Activated T-cell treated with anti-CD3 and anti-CD28 coated beads for 48 hours (primary cell): Measurements from ENCODE around the gene KIAA1217.
A peak's percentile ranks its signal among the peaks of the same experiment; 100 is the strongest.

Experiments
- DNase-seq: peaks from one replicate; pipeline ENCODE4 v3.0.0-alpha.2; 2020; ENCODE audit warnings: low read depth

Gene KIAA1217

DNA sequence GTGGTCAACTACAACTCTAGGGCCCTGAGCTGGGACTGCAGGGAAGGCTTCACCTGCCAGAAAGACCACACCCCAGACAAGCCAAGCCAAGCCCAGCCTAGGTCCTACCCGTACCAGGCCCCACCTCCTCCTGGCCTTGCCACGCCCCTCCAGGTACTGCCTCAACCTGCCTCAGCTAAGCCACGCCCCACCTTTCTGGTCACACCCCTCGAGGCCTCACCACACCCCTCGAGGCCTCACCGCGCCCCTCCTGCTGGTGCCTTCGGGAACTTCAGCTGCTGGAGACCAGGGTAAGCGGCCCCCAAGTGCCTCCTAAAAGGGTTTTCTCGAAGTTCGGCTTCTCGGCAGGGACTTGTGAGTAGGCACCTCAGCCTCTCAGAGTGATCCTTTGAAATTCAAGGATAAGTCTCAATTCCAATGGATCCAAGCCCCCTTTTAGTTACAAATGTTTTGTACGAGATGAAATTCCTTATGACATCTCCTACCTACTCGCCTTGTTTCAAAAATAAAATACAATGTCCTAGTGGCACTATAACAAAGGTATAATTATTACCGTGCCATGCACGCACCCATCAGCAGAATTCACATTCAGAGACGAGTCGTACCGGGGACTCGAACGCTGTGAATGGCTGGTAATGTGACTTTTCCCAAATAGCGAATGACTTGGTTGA is 343.5 kb downstream of the KIAA1217 start:
- peak; percentile 29 for DNase-seq

DNA sequence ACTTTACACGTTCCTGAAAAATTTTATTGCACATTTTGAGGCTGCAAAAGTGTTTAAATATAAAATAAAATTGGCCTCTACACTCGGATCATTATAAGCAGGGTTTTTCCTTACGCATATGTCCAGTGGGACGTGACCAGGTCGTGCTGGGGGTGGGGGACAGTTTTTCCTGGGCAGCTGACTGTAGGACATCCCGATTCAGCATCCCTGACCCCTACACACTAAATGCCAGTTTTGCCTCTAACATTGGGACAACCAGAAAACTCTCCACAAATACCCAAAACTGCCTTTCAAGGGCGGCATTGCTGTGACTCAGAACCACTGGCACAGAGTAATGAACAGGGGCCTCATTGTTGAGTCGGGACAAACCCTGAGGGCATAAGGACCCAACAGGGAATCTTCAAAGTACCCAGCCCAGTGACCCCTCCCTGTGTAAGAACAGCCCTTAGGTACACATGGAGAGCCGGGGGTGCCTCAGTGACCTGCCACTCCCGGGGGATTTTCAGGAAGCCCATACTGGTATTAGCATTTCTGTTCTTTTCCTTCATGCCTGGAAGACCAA is 344.2 kb downstream of the KIAA1217 start:
- no peak for DNase-seq

DNA sequence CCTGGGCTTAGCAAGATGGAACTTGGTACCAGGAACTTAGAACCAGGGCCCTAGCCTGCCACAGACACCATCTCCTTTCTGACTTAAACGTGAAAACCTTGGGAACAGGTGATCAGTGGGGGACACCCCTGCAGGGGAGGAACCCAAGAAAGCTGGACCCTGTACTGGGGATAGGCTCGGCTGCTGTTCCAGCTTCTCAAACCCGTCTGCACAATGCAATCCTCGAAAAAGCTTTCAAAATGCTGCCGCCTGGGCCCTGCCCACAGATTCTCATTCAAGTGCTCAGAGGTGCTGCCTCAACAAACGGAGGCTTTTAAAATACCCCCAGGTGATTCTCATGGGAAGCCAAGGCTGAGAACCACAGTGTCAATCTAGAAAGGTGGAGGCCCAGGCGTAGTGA is 345.1 kb downstream of the KIAA1217 start:
- no peak for DNase-seq

DNA sequence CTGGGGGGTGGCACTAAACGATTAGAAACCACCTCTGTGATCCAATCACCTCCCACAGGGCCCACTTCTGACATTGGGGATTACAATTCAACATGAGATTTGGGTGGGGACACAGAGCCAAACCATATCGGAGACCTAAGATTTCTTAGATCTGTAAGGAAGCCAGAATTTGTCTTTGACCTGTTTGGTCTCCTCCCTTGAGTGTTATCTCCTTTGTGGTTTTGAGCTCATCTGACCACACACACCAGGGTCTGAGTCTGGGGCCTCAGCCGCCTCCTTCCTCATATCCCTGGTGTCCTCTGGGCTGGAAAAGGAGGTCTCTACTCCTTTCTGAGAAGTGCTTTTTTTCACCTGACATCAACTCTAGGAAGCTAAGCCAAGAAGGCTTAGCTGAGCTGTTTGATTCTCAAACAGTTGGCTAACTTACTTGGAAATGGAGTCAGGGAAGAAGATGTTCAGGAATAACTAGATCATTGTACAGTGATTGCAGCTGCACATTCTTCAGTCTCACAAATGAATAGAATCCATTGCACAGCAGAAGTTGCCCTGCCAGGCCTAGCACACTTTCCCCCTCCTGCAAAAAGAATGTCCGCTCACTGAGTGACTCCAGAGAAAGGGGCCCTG is 347.3 kb downstream of the KIAA1217 start:
- DNase-seq: no peak

DNA sequence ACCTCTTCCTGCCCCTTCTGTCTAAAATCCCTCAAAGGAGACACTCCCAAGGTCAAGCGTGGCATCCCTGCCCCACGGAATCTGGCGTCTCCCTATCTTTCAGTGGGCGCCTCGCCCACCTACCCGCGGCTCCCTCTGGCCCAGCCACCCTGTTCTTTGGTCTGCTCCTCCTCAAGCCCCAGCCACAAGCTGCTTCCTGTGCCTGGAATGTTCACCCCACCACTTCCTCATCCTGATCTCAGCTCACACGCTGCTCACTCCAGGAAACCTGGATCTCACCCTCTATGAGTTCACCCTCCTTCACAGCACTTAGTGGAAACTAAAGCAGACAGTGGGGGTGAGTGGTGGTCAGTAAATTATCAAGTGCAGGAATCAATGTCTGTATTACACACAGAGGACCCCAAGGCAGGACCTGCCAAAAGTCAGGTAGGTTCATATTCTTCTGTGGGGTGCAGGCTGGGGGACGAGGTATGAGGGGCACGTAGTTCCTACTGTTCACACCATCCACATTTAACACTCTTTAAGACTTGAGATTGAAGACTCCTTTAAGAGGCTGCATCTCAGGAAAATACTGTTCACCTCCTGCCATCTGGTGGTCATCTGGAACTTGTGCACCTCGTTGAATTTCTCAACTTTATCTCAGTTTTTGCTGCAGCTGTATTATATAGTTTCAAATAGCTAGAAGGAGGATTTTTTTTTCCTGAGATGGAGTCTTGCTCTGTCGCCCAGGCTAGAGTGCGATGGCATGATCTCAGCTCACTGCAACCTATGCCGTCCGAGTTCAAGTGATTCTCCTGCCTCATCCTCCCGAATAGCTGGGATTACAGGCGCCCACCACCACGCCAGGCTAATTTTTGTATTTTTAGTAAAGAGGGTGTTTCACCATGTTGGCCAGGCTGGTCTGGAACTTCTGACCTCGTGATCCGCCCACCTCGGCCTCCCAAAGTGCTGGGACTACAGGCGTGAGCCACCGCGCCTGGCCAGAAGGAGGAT is 348.1 kb downstream of the KIAA1217 start:
- no peak for DNase-seq

DNA sequence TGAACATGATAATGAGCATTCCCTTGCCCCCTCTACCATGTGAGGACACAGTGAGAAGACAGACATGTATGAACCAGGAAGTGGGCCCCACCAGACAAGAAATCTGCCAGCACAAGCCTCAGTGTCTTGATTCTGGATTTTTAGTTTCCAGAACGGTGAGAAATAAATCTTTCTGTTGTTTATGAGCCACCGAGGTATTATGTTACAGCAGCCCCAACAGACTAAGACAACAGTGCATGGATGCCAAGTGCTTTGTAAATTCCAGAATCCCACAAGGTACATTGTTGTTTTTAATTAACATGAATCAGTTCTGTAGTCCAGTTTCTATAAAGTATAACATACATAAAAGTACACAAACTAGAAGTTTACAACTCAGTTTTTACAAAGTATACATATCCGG is 352.5 kb downstream of the KIAA1217 start:
- DNase-seq: no peak

DNA sequence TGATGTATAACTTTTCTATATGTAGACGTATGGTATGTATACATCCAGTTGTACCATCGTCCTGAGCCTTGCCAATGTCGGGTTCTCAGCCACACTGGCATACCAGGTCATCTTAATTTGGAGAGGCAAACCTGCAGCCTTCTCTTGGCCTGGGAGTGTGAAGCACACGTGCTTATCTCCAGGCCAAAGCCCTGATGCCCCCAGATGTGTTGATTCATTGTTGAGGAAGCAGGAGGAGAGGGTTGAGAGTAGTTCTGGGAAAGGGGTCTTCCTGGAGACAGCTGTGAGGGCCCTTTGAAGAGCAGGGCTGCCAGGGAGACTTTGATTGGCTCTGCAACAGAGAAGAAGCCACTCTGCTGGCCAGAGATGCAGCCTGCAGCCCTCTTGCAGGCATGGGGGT is 359.1 kb downstream of the KIAA1217 start:
- DNase-seq: no peak

DNA sequence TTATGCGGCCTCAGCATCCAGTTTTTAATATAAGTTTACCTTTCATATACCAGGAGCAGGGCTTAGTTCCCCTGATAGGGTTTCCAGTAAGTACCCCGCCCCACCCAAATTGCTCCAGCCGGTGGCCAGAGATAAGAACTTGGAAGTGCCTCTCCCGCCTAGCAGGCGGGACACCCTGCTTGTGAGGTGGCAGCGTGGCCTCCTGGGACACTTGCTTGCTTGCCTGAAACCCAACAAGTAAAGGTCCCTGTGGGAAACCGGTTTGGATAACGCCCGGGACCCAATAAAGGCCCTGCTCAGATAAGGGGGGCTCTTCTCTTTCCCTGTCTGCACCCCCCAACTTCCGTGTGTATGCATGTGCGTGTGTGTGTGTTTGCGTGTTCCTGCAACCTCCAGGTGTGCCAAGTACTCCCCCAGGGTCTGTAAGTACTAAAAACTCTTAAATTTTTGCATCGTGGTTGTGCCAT is 360.4 kb downstream of the KIAA1217 start:
- no peak for DNase-seq

DNA sequence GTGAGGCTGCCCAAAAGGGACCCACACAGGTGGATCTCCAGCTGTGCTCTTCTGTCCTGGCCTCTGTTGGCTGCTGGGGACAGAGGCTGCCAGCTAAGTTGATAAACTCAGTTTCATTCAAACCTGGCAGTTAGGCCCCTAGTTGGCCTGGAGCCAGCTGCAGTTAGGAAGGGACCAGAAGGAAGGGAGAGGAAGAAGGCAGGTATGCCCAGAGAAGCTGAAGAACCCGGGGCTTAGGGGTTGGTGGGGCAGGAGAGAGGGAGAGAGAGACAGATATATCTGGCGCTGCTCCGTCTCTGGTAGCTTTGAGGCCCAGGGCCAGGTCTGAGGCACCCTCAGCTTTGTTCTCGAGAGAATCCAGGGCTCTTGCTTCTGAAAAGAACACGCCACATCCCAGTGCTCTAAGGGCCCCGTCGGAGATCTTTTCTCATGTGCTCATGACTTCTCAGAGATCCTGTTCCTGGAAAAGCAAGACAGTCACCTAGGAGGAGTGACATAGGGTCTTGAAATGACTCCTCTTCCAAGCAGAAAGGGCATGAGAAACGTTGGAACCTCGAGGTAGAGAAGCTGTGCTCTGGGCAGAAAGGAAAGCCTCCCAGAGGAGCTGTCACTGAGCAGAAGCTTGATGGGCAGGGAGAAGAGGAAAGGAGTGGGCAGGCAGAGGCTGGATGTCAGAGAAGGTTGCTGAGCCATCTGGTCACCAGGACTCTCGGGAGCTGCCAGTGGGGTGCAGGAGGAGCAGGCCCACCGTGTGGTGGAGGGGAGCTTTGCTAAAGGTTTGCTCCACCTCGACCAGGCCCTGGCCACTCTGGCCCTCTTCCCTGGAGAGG is 361.1 kb downstream of the KIAA1217 start:
- DNase-seq: no peak

DNA sequence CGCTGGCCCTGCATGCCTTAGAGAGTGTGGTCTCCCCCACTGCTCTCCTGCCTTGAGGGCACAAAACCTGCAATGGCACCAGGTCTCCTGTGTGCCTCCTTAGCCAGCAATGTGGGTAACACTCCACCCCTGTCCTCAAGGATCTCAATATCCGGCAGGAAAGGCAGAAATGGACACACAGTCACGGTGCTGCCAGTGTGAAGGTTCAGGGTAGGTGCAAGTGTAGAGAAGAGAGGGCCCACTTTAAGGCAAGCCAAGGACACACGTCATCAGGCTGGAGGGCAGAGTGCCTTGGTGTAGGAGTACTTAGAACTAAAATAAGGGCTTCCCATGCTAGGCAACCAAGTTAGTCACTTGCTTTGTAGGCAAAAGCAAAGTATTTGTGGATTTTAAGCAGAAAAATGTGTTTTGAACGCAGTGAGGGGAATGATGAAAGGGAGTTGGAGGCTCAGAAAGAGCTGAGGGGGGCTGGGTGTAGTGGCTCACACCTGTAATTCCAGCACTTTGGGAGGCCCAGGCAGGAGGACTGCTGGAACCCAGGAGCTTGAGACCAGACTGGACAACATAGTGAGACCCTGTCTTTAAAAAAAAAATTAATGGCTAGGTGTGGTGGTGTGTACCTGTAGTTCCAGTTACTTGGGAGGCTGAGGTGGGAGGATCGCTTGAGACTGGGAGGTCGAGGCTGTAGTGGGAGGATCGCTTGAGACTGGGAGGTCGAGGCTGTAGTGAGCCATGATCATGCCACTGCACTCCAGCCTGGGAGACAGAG is 361.9 kb downstream of the KIAA1217 start:
- no peak for DNase-seq

DNA sequence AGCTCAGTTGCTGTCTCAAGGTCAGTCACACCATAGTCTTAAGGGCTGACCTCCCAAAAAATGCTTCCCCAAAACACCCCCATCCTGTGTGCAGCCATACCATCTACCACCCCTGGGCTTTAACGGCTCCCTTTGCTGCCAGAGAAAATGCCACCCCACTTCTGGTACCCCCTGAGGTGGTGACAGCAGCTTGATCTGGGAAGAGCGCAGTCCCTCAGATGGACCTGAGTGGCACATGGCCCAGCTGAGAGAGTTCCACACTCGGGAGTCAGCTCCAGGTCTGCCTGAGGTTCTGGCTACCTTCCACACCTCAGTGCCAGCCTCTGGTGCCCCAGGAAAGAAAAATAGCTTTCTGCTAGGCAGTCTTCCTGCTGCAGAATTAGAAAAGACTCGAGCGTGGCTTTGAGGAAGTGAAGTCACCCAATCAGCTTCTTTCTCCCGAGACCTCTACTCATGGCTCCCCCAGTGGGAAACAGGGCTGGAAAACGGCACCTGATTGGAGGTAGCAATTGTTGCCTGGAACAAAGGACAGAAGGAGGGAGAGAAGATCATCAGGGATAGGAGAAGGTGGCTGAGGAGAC is 363.0 kb downstream of the KIAA1217 start:
- no peak for DNase-seq

DNA sequence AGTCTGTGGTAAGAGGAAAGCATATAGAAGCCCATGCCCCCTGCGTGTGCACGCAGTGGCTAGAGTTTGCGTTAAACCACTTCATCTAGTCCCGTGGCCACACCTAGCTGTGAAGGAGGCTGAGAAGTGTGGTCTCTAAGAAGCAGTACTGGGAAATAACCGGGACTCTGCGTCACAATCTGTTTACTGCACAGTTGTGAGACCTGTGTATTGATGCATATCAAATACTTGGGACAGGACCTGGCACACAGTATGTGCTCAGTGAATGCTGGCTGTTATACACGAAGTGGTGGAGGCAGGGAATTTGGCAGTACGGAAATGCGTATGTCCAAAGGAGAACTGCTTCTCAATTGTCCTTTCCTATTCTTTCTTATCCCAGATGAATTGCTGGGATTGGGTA is 365.2 kb downstream of the KIAA1217 start:
- no peak for DNase-seq

DNA sequence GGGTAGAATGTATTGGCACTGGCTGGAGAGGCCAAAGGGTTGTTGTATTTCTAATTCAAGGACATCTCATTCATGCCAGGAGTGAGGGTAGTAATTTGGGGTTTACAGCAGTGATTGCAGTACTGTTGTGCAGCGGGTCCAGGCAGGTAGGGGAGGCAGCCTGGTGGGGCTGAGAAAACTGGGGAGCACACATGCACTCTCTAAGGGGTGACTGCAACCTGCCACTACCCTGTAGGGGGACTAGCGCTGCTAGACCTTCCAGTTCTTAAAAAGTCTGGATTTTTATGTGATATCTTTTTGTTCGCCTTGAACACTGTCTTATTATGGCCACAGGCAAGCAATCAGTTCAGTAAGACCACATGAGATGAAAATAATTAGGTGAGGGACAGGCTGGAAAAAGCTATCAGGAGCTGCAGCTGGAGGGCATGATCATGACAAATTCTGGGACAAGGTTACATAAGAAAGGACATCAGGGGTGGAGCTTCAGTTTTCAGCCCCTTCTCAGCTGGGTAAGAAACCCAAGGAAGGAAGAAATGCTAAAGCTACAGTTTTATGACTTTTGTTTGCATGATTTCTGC is 365.7 kb downstream of the KIAA1217 start:
- no peak for DNase-seq

DNA sequence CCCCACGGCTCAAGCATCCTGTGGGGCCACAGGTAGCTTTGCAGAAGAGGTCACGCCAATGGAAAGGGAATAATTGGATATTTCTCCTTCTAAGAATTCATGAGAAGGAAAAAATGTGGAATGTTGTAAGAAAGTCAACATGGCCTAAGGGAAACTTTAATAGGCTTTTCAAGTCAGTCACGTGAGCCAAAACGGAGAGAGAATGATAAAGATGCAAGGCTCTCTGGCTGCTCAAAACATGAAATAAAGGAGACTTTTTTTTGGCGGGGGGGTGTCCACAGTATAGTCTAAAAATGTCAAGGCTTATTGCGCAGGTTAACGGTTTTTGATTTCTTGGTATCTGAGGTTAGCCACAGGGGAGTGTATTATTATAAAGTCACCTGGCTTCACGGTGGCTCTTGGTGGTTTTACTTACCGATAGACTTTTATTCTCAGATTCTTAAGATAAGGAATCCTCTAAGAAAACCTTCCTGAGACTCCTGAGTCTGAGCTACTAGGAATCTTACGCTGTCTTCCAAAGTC is 366.6 kb downstream of the KIAA1217 start:
- no peak for DNase-seq

DNA sequence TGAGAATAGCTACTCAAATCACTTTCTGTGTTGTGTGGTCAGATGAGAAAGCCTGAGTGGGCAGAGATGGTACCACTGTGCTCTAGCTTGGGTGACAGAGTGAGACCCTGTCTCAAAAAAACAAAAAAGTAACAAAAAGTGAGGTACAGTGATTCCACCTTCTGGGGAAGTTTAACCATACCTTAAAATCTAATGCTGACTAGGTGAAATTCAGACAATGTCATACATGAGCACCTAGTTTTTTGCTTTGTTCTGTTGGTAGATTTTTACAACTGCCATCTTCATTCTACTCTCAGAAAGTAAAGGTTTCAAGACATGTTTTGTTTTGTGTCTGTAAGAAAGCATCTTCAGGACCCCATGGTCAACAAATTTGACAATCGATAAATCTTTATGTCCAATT is 370.5 kb downstream of the KIAA1217 start:
- DNase-seq: no peak

DNA sequence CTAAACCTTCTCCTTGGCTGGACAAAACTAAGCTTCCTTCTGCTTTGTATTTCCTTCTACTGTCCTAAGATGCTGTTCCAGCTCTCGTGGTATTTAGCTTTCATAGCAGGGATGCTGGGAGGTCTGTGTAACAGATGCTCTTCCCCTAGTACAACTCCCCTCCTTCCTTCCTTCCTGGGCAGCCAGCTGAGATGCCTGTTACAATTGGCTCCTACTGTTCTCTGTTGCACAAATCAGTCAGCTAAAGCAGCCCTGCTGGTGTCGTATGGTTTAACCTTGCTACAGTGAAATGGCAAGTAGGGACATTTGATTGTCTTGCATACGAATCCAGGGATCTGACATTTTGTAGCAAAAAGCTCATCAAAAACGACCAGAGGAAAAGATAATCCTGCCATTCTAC is 371.0 kb downstream of the KIAA1217 start:
- no peak for DNase-seq

DNA sequence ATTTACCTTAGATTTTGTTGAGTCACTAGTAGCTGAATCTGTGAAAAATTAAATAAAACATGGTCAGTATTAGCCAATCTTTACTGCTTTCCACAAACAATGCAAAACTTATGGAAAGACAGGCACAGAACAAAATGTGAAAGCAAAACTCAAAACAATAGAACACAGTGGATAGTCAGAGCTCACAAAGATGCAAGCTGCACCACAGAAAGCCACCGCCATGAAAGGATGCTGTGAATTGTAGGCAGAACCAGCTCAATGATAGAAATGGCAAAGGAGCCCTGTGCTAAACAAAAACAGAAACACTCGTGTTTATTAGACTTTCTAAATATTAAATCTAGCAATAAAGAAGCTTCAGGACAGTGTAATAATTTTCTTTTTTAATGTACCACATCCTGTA is 380.3 kb downstream of the KIAA1217 start:
- no peak for DNase-seq

DNA sequence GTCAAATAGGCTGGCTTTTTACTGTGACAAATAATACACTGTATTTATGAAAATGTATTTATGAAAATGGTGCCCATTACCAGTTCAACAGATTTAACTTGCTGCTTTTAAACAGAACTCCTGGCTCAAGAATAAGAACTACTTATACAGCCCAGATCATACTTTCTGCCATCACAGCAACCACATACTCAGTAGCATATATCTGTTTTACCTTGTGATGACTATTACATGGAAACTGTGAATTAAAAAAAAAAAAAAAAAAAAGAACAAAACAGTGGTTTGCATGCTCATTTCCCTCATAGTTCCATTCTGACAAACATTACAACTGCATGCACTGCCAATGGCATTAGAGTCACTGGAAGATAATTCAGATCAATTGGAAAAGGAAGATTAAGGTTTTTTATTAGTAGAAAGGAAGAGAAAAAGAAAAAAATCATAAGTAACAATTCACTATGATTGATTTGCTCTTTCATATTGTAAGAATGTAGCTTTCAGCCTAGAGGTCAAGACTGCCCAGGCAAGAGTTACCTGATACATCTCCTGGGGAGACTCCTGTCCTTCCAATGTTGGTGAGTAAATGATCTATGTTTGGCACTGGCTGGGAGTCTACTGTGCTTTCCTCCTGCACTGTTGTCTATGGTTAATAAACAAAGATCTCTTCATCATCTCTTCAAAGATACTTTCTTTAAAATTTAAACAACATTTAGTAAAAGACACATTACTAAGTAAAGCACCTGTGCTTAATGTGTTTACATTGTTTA is 381.9 kb downstream of the KIAA1217 start:
- DNase-seq: no peak
